ENCODE data around the gene SLC35F4.

The SLC35F4 gene

DNA sequence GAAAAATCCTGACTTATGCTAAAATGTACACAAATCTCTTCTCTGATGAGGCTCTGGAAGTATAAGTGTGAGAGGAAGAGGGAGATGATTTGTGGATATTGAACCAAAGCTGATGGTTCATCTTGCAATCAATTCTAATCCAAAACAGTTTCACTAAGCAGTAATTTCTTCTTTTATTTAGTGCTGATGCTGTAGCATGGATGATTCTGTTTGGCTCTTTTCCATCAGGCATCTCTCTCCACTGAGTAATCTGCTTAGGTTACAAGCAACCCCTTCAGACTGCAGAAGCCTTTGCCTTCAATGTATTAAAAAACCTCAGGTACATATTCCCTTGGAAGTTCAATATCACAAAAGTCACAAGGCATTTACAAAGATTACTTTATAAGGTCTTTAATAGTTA, 213.1 kb downstream of the SLC35F4 start:
- H3K27ac ChIP-seq (ENCODE audit: low read length): no peak overlapping the region
- H3K36me3 ChIP-seq (replicated peaks; ENCODE audit: insufficient read depth, low read length): no peaks in the 10 kb centered on the region
- H3K79me2 ChIP-seq (ENCODE audit: low read length): no peaks in the 10 kb centered on the region
- H3K4me1 ChIP-seq (ENCODE audit: low read length): no peaks in the 10 kb centered on the region
- no peaks in the 10 kb centered on the region for H3F3A ChIP-seq (ENCODE audit: insufficient read depth, low read length)
- no peak overlapping the region for H3K4me3 ChIP-seq (ENCODE audit: low read length)
- H2AFZ ChIP-seq (ENCODE audit: low read length): no peak overlapping the region
- no peaks in the 10 kb centered on the region for H3K9me3 ChIP-seq (replicated peaks; ENCODE audit: insufficient read depth, low read length)
- no peaks in the 10 kb centered on the region for H3K9me2 ChIP-seq (replicated peaks; ENCODE audit: insufficient read depth, low read length)
- TF ChIP-seq EZH2 (optimal IDR thresholded peaks at IDR 0.05; ENCODE audit: low read depth, low read length) (no peak), EZH2phosphoT487 (IDR thresholded peaks at IDR 0.05; ENCODE audit: low read length) (no peak), CTCF (IDR thresholded peaks at IDR 0.05; ENCODE audit: low read length) (no peak)
- no peaks in the 10 kb centered on the region for H4K20me1 ChIP-seq (ENCODE audit: insufficient read depth, low read length)
- no peak for DNase-seq
- H3K9ac ChIP-seq (ENCODE audit: low read length): no peak overlapping the region
- H3K27me3 ChIP-seq (replicated peaks; ENCODE audit: insufficient read depth, low read length): no peaks in the 10 kb centered on the region
- no peak overlapping the region for H3K4me2 ChIP-seq (ENCODE audit: low read depth, low read length)

DNA sequence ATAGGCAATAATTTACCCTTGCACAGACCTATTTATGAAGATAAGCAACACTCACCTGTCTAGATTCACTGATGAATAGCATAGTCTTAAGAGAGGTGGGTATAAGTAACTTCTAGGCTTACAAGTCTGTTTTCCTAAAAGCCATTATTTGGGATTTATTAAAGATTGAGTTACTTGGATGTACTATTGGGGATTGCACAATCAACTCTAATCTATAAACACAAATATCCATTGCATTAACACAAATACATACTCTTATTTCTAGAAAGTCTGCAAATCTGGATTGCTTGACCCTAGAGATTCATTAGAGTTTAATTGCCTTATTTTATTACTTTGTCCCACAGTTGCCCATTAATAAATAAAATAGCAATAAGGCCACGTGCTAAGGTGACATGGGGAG, 224.1 kb downstream of the SLC35F4 start:
- no peak for TF ChIP-seq CTCF (IDR thresholded peaks at IDR 0.05; ENCODE audit: low read length)
- no peak for TF ChIP-seq EZH2phosphoT487 (IDR thresholded peaks at IDR 0.05; ENCODE audit: low read length)
- no peak for TF ChIP-seq EZH2 (optimal IDR thresholded peaks at IDR 0.05; ENCODE audit: low read depth, low read length)
- H3F3A ChIP-seq (ENCODE audit: insufficient read depth, low read length): no peaks in the 10 kb centered on the region
- no peak overlapping the region for H3K4me3 ChIP-seq (ENCODE audit: low read length)
- no peaks in the 10 kb centered on the region for H3K79me2 ChIP-seq (ENCODE audit: low read length)
- H3K27ac ChIP-seq (ENCODE audit: low read length): no peak overlapping the region
- H3K9me2 ChIP-seq (replicated peaks; ENCODE audit: insufficient read depth, low read length): no peaks in the 10 kb centered on the region
- no peaks in the 10 kb centered on the region for H3K9me3 ChIP-seq (replicated peaks; ENCODE audit: insufficient read depth, low read length)
- no peak overlapping the region for H3K4me2 ChIP-seq (ENCODE audit: low read depth, low read length)
- no peak overlapping the region for H3K9ac ChIP-seq (ENCODE audit: low read length)
- no peaks in the 10 kb centered on the region for H3K4me1 ChIP-seq (ENCODE audit: low read length)
- no peaks in the 10 kb centered on the region for H3K27me3 ChIP-seq (replicated peaks; ENCODE audit: insufficient read depth, low read length)
- no peaks in the 10 kb centered on the region for H4K20me1 ChIP-seq (ENCODE audit: insufficient read depth, low read length)
- no peak overlapping the region for H2AFZ ChIP-seq (ENCODE audit: low read length)
- no peak for DNase-seq
- no peaks in the 10 kb centered on the region for H3K36me3 ChIP-seq (replicated peaks; ENCODE audit: insufficient read depth, low read length)

- no peak for DNase-seq
- Histone ChIP-seq H3K36me3 (replicated peaks; ENCODE audit: insufficient read depth, low read length) (no peaks in the 10 kb centered on the region), H3K9me2 (replicated peaks; ENCODE audit: insufficient read depth, low read length) (no peaks in the 10 kb centered on the region), H4K20me1 (ENCODE audit: insufficient read depth, low read length) (no peaks in the 10 kb centered on the region), H3K9ac (ENCODE audit: low read length) (no peak overlapping the region), H3K4me1 (ENCODE audit: low read length) (no peaks in the 10 kb centered on the region), H3K4me3 (ENCODE audit: low read length) (no peak overlapping the region), H3K9me3 (replicated peaks; ENCODE audit: insufficient read depth, low read length) (no peaks in the 10 kb centered on the region), H3F3A (ENCODE audit: insufficient read depth, low read length) (no peaks in the 10 kb centered on the region), H3K79me2 (ENCODE audit: low read length) (no peaks in the 10 kb centered on the region), H3K27me3 (replicated peaks; ENCODE audit: insufficient read depth, low read length) (no peaks in the 10 kb centered on the region), H2AFZ (ENCODE audit: low read length) (no peak overlapping the region), H3K27ac (ENCODE audit: low read length) (no peak overlapping the region), H3K4me2 (ENCODE audit: low read depth, low read length) (no peak overlapping the region)
- TF ChIP-seq EZH2phosphoT487 (IDR thresholded peaks at IDR 0.05; ENCODE audit: low read length): no peak
- TF ChIP-seq CTCF (IDR thresholded peaks at IDR 0.05; ENCODE audit: low read length): no peak
- TF ChIP-seq EZH2 (optimal IDR thresholded peaks at IDR 0.05; ENCODE audit: low read depth, low read length): no peak
Measured at GRCh38 chr14:57640036-57640435, 225.9 kb downstream of the SLC35F4 start.

Data from MM.1S (cell line).